ENCODE data around the gene YJU2.
"Not testable (repeated sequence)": the region's sequence is repeated elsewhere in the genome, so short reads cannot be mapped to it uniquely, and the experiment has no call there.

The YJU2 gene

GRCh38 chr19:4267901-4268815, 21.3 kb downstream of the YJU2 start:
- no peak for DNase-seq (ENCODE audit: low read depth in 2 of 2)

GRCh38 chr19:4268816-4269430, 22.0 kb downstream of the YJU2 start:
- no peak for DNase-seq (ENCODE audit: low read depth in 2 of 2)

GRCh38 chr19:4272894-4273293, 26.0 kb downstream of the YJU2 start:
- DNase-seq (ENCODE audit: low read depth in 2 of 2), result no peak

- DNase-seq (ENCODE audit: low read depth in 2 of 2), result not testable (repeated sequence)
These were observed 27.4 kb downstream of the YJU2 start for GRCh38 chr19:4274321-4274686.

- DNase-seq (ENCODE audit: low read depth in 2 of 2), result no peak
These were observed 30.4 kb downstream of the YJU2 start for GRCh38 chr19:4277191-4277696.

GRCh38 chr19:4278010-4278409, 31.1 kb downstream of the YJU2 start:
- DNase-seq (ENCODE audit: low read depth in 2 of 2), result no peak

- DNase-seq (ENCODE audit: low read depth in 2 of 2), result no peak
These were observed 31.8 kb downstream of the YJU2 start, which contains the start of gene SHD for GRCh38 chr19:4278419-4279266. Gene SHD, plus strand, starts transcription at chr19:4279266. Its CDS starts 798 bp downstream, at chr19:4280064.

- no peak for DNase-seq (ENCODE audit: low read depth in 2 of 2)
These were observed 32.3 kb downstream of the YJU2 start for GRCh38 chr19:4279267-4279529.

- DNase-seq (ENCODE audit: low read depth in 2 of 2), result no peak
These were observed 32.9 kb downstream of the YJU2 start for GRCh38 chr19:4279530-4280422.

GRCh38 chr19:4284176-4284958, 37.5 kb downstream of the YJU2 start:
- DNase-seq (ENCODE audit: low read depth in 2 of 2), result no peak

GRCh38 chr19:4284974-4285373, 38.1 kb downstream of the YJU2 start:
- DNase-seq (ENCODE audit: low read depth in 2 of 2), result no peak

- DNase-seq (ENCODE audit: low read depth in 2 of 2), result not testable (repeated sequence)
These were observed 39.3 kb downstream of the YJU2 start for GRCh38 chr19:4286141-4286540.

GRCh38 chr19:4288091-4288777, 41.4 kb downstream of the YJU2 start:
- no peak for DNase-seq (ENCODE audit: low read depth in 2 of 2)

GRCh38 chr19:4291184-4291732, 44.4 kb downstream of the YJU2 start:
- no peak for DNase-seq (ENCODE audit: low read depth in 2 of 2)

GRCh38 chr19:4292515-4292914, 45.6 kb downstream of the YJU2 start:
- DNase-seq (ENCODE audit: low read depth in 2 of 2), result no peak

GRCh38 chr19:4294389-4294788, 47.5 kb downstream of the YJU2 start:
- no peak for DNase-seq (ENCODE audit: low read depth in 2 of 2)

GRCh38 chr19:4295972-4296771, 49.3 kb downstream of the YJU2 start:
- DNase-seq (ENCODE audit: low read depth in 2 of 2), result no peak

GRCh38 chr19:4297901-4298809, 51.3 kb downstream of the YJU2 start:
- DNase-seq (ENCODE audit: low read depth in 2 of 2), result peak; percentile 16 to 21
